Liver (tissue), 9 donors: Measurements from ENCODE around the gene FYCO1. TPM values are rescaled to one million over a fixed set of nuclear protein-coding genes. Genes with fewer than 3 reads are reported as not detected.

Source experiments
- DNase-seq: peaks from one replicate; pipeline ENCODE4 v3.0.0-alpha.2; 2017; ENCODE audit warnings: low spot score
- H3K27ac ChIP-seq, 2 donors: one replicate each; pipeline ENCODE4 v1.7.0; 2013; ENCODE audit warnings: inconsistent platforms in 2 of 2, low read length in 2 of 2, control low read depth in 1 of 2, low read depth in 1 of 2, mild to moderate bottlenecking in 1 of 2
- H3K27me3 ChIP-seq, 4 donors: one replicate each; pipeline versions ENCODE4 v1.6.1 to v1.7.0; 2013; ENCODE audit warnings: low read length in 3 of 4, inconsistent platforms in 1 of 4, mild to moderate bottlenecking in 1 of 4, moderate library complexity in 1 of 4; ENCODE audit not compliant: control insufficient read depth in 4 of 4, insufficient read depth in 4 of 4
- H3K36me3 ChIP-seq, 4 donors: one replicate each; pipeline versions ENCODE4 v1.6.1 to v1.7.0; 2013; ENCODE audit warnings: low read length in 3 of 4, mild to moderate bottlenecking in 3 of 4, low read depth in 1 of 4, moderate library complexity in 1 of 4; ENCODE audit not compliant: control insufficient read depth in 4 of 4, insufficient read depth in 3 of 4
- H3K4me1 ChIP-seq, 4 donors: one replicate each; pipeline versions ENCODE4 v1.6.1 to v1.7.0; 2013; ENCODE audit warnings: low read length in 3 of 4, mild to moderate bottlenecking in 3 of 4, moderate library complexity in 1 of 4; ENCODE audit not compliant: control insufficient read depth in 4 of 4, insufficient read depth in 4 of 4
- H3K4me3 ChIP-seq, 3 donors: one replicate each; pipeline versions ENCODE4 v1.6.1 to v1.7.0; 2013; ENCODE audit warnings: low read length in 3 of 3, control low read depth in 1 of 3, low read depth in 1 of 3, mild to moderate bottlenecking in 1 of 3
- H3K9ac ChIP-seq, 2 donors: one replicate each; pipeline ENCODE4 v1.7.0; 2013; ENCODE audit warnings: low read length in 2 of 2, mild to moderate bottlenecking in 2 of 2, moderate library complexity in 2 of 2, control low read depth in 1 of 2, low read depth in 1 of 2
- H3K9me3 ChIP-seq, 4 donors: one replicate each; pipeline versions ENCODE4 v1.6.1 to v1.7.0; 2013; ENCODE audit warnings: low read length in 3 of 4; ENCODE audit not compliant: control insufficient read depth in 4 of 4
- ATF3 ChIP-seq: IDR thresholded peaks from 2 replicates; pipeline ENCODE4 v1.6.1; 2016; ENCODE audit warnings: antibody characterized with exemption
- CTCF ChIP-seq: fragments of 150-350 bp; IDR thresholded peaks from 2 replicates; pipeline ENCODE4 v1.5.1; 2017; ENCODE audit warnings: improper control_type of control experiment, low read depth, low read length; ENCODE audit not compliant: missing input control
- EGR1 ChIP-seq, 2 donors: IDR thresholded peaks; 2 replicates each; pipeline ENCODE4 v1.6.1; 2016 to 2018; ENCODE audit warnings: antibody characterized with exemption in 2 of 2, low read depth in 2 of 2
- FOXA1 ChIP-seq: IDR thresholded peaks from 2 replicates; pipeline ENCODE4 v1.6.1; 2016; ENCODE audit warnings: antibody characterized with exemption
- FOXA2 ChIP-seq: IDR thresholded peaks from 2 replicates; pipeline ENCODE4 v1.6.1; 2016; ENCODE audit warnings: antibody characterized with exemption
- GABPA ChIP-seq, 2 donors: IDR thresholded peaks in 1 of 2; conservative IDR thresholded peaks in 1 of 2; 2 replicates each; pipeline ENCODE4 v1.6.1; 2016; ENCODE audit warnings: antibody characterized with exemption in 2 of 2, mild to moderate bottlenecking in 1 of 2, moderate library complexity in 1 of 2
- HNF4A ChIP-seq, 2 donors: conservative IDR thresholded peaks; 2 replicates each; pipeline ENCODE4 v1.6.1; 2016; ENCODE audit warnings: antibody characterized with exemption in 2 of 2, mild to moderate bottlenecking in 2 of 2
- HNF4G ChIP-seq: IDR thresholded peaks from 2 replicates; pipeline ENCODE4 v1.6.1; 2016; ENCODE audit warnings: antibody characterized with exemption
- JUND ChIP-seq, 2 donors: IDR thresholded peaks; 2 replicates each; pipeline ENCODE4 v1.6.1; 2016; ENCODE audit warnings: antibody characterized with exemption in 2 of 2
- MAX ChIP-seq: IDR thresholded peaks from 2 replicates; pipeline ENCODE4 v1.6.1; 2016; ENCODE audit warnings: antibody characterized with exemption
- NR2F2 ChIP-seq: IDR thresholded peaks from 2 replicates; pipeline ENCODE4 v1.6.1; 2016; ENCODE audit warnings: antibody characterized with exemption
- REST ChIP-seq: IDR thresholded peaks from 2 replicates; pipeline ENCODE4 v1.6.1; 2016; ENCODE audit warnings: antibody characterized with exemption, mild to moderate bottlenecking
- RXRA ChIP-seq, 2 donors: IDR thresholded peaks; 2 replicates each; pipeline ENCODE4 v1.6.1; 2017 to 2018; ENCODE audit warnings: antibody characterized with exemption in 2 of 2, mild to moderate bottlenecking in 1 of 2
- SP1 ChIP-seq: IDR thresholded peaks from 2 replicates; pipeline ENCODE4 v1.6.1; 2018; ENCODE audit warnings: antibody characterized with exemption, mild to moderate bottlenecking
- TAF1 ChIP-seq: conservative IDR thresholded peaks from 2 replicates; pipeline ENCODE4 v1.6.1; 2016; ENCODE audit warnings: antibody characterized with exemption, mild to moderate bottlenecking
- YY1 ChIP-seq: IDR thresholded peaks from 2 replicates; pipeline ENCODE4 v1.6.1; 2016; ENCODE audit warnings: antibody characterized with exemption, mild to moderate bottlenecking
- WGBS: extraction: QIAGEN DNeasy Blood & Tissue Kit; methylation state at CpG from one replicate; pipeline ENCODE4 v1.1.7; 2013; 5-methylcytosine and 5-hydroxymethylcytosine counted together
- polyA plus RNA-seq, 2 donors: library from polyadenylated mRNA; stranded (reverse) in 1 of 2; unstranded in 1 of 2; fragments of 200-250 nt in 1 of 2; fragments of >200 nt in 1 of 2; fragmentation: Nextera tagmentation in 1 of 2; extraction: Ambion mirVana in 1 of 2; gene quantifications; one replicate each; pipeline versions ENCODE4 v1.2.1 to v1.2.3, GENCODE V29; 2013 to 2015
- total RNA-seq, 2 donors: library from RNA; depleted of rRNA; stranded (reverse); fragments of >200 nt; gene quantifications; one replicate each; pipeline ENCODE4 v1.2.3, GENCODE V29; 2014
- TF ChIP-seq, protein P1 (sequence below): IDR thresholded peaks from 2 replicates; pipeline ENCODE4 v1.6.1; 2016; ENCODE audit warnings: antibody characterized with exemption
- donor health status: healthy.
- donor health status: healthy.
- donor health status: healthy.
- donor health status: healthy.
- donor health status: healthy.

The FYCO1 gene
- total and polyA plus RNA-seq, 4 donors = 3.0 to 17.1 (median 10.2) TPM

- Histone ChIP-seq H3K4me3 (no peak overlapping the region), H3K4me1 (no peaks in the 10 kb centered on the region), H3K9me3 (no peaks in the 10 kb centered on the region), H3K36me3 (peaks cover 0 to 22% (median 7%) of the 10 kb centered on the region in 4 donors), H3K27me3 (no peaks in the 10 kb centered on the region), H3K27ac (no peak overlapping the region), H3K9ac (no peak overlapping the region)
- TF ChIP-seq REST (no peak), HNF4G (no peak), JUND (IDR thresholded peaks at IDR 0.05) (no peak), RXRA (IDR thresholded peaks at IDR 0.05) (no peak), GABPA (IDR thresholded peaks at IDR 0.05 in 1 of 2, conservative IDR thresholded peaks at IDR 0.05 in 1 of 2) (no peak), ATF3 (no peak), EGR1 (IDR thresholded peaks at IDR 0.05; ENCODE audit: low read depth in 2 of 2) (no peak), SP1 (no peak), FOXA2 (no peak), TAF1 (no peak), HNF4A (conservative IDR thresholded peaks at IDR 0.05) (no peak), MAX (no peak), CTCF (no peak), YY1 (no peak), FOXA1 (no peak), NR2F2 (no peak)
- TF ChIP-seq, protein P1, sequence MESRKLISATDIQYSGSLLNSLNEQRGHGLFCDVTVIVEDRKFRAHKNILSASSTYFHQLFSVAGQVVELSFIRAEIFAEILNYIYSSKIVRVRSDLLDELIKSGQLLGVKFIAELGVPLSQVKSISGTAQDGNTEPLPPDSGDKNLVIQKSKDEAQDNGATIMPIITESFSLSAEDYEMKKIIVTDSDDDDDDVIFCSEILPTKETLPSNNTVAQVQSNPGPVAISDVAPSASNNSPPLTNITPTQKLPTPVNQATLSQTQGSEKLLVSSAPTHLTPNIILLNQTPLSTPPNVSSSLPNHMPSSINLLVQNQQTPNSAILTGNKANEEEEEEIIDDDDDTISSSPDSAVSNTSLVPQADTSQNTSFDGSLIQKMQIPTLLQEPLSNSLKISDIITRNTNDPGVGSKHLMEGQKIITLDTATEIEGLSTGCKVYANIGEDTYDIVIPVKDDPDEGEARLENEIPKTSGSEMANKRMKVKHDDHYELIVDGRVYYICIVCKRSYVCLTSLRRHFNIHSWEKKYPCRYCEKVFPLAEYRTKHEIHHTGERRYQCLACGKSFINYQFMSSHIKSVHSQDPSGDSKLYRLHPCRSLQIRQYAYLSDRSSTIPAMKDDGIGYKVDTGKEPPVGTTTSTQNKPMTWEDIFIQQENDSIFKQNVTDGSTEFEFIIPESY = no peak
- no peak for DNase-seq
- WGBS = 52% methylated on average over 6 of the region's 6 CpGs
These were observed 53.4 kb downstream of the FYCO1 start for GRCh38 chr3:45942051-45942825.
